SK-N-SH (cell line): ENCODE data around the gene SOWAHA.

Experiments
- CTCF ChIP-seq: fragments of 200-600 bp; sonication (generic); IDR thresholded peaks from 2 replicates; pipeline ENCODE4 v1.6.1; 2017; ENCODE audit warnings: antibody characterized with exemption, mild to moderate bottlenecking, moderate library complexity
- RCOR1 ChIP-seq: fragments of 150-350 bp; IDR thresholded peaks from 2 replicates; pipeline ENCODE4 v1.6.1; 2017; ENCODE audit warnings: antibody characterized with exemption, low read length
- TCF12 ChIP-seq: IDR thresholded peaks from 2 replicates; pipeline ENCODE4 v1.4.0; 2012
- USF1 ChIP-seq: IDR thresholded peaks from 2 replicates; pipeline ENCODE4 v1.4.0; 2012; ENCODE audit warnings: low read depth, borderline replicate concordance

GRCh38 chr5:132777209-132778069 is 35.7 kb upstream of the SOWAHA start, which contains the start of gene SEPTIN8:
- TF ChIP-seq RCOR1 (no peak), USF1 (no peak), TCF12 (no peak), CTCF (no peak)
